Activated T-cell treated with anti-CD3 and anti-CD28 coated beads, Interleukin-2, amount 50 U/mL, for 72 hours (primary cell): ENCODE results near the gene R3HDM1. TPM values are rescaled to one million over a fixed set of nuclear protein-coding genes. Genes with fewer than 3 reads are reported as not detected.
"Not testable (repeated sequence)": the region's sequence is repeated elsewhere in the genome, so short reads cannot be mapped to it uniquely, and the experiment has no call there.

Experiments
- ATAC-seq, 2 donors: fragments of 150-1000 bp; cut with Tn5 transposase; replicated peaks in 1 of 2; 2 replicates each; pipeline ENCODE4 v1.10.0; 2021; ENCODE audit warnings: moderate library complexity in 2 of 2, mild to moderate bottlenecking in 1 of 2
- DNase-seq, 2 donors: peaks; one replicate each; pipeline ENCODE4 v3.0.0; 2021 to 2022; ENCODE audit warnings: mixed read lengths in 1 of 2
- H3K27ac Mint-ChIP-seq: one replicate; pipeline ENCODE4 v1.8.0; 2022; ENCODE audit warnings: mild to moderate bottlenecking, moderate library complexity, mixed read lengths
- H3K27me3 Mint-ChIP-seq: one replicate; pipeline ENCODE4 v1.8.0; 2022; ENCODE audit warnings: low read depth, mixed read lengths
- H3K36me3 Mint-ChIP-seq, 2 donors: one replicate each; pipeline ENCODE4 v1.8.0; 2022; ENCODE audit warnings: mixed read lengths in 2 of 2, mild to moderate bottlenecking in 1 of 2; ENCODE audit not compliant: insufficient read depth in 2 of 2
- H3K4me1 Mint-ChIP-seq: one replicate; pipeline ENCODE4 v1.8.0; 2022; ENCODE audit warnings: low read depth, mixed read lengths
- H3K4me3 Mint-ChIP-seq, 2 donors: one replicate each; pipeline ENCODE4 v1.8.0; 2022; ENCODE audit warnings: mild to moderate bottlenecking in 2 of 2, mixed read lengths in 2 of 2, moderate library complexity in 2 of 2
- H3K9me3 Mint-ChIP-seq, 2 donors: one replicate each; pipeline ENCODE4 v1.8.0; 2022; ENCODE audit warnings: mixed read lengths in 2 of 2
- total RNA-seq, 2 donors: library from RNA; stranded (reverse); gene quantifications; one replicate each; pipeline ENCODE4 v1.2.3, GENCODE V29; 2022

R3HDM1 gene
- total RNA-seq, 2 donors from 2014 or later = 47.7 to 50.4 TPM

DNA sequence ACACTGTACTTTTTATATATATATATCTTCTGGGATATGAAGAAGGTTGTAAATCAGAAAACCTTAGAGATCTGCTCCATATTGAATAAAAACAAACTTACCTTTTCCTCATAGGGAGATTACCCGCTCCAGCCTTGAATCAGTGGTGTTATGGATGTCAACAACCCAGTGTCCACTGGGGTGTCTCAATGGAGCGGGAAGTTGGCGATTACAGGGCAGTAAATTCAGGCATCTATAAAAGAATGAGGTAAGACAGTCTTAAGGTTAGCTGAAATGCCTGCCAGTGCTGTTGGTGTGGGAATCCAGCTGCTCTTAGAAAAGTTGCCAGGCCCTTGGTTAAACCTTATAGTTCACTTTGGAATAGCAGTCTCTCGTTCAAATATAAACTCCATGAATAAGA, 102.3 kb downstream of the R3HDM1 start:
- ATAC-seq = no peak
- H3K36me3 Mint-ChIP-seq = peaks cover 2 to 5% of the 10 kb centered on the region in 2 donors
- peaks cover 12% of the 10 kb centered on the region for H3K4me1 Mint-ChIP-seq
- no peak overlapping the region for H3K4me3 Mint-ChIP-seq
- H3K9me3 Mint-ChIP-seq = no peaks in the 10 kb centered on the region
- no peaks in the 10 kb centered on the region for H3K27me3 Mint-ChIP-seq
- DNase-seq = no peak
- H3K27ac Mint-ChIP-seq = no peak overlapping the region

DNA sequence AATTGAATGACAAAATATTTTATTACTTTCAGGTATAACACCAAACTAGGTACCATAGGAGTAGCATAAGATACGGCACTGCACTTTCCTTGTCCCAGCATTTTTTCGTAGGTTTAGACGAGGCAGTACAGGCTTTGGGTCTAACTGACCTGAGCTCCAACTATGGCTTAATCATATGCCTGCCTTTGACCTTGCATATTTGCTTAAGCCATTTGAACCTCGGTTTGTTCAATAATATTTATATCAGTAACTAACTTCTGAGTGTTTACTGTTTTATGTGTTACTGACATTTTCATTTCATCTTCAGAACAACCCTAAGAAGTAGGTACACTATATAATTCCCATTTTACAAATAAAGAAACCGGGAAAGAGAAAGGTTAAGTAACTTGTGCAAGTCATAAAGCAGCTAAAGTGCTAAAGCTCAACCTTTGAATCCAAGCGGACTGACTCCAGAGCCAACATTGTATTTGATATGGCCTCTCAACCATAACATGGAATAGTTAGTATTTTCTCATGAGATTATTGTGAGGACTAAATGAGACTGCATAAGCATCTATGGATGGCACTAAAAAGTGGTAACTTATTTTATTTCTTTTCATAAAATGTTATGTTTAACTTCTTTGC, 104.0 kb downstream of the R3HDM1 start:
- peaks cover 2 to 5% of the 10 kb centered on the region in 2 donors for H3K36me3 Mint-ChIP-seq
- ATAC-seq = no peak
- no peak overlapping the region for H3K4me3 Mint-ChIP-seq
- no peak for DNase-seq
- H3K27me3 Mint-ChIP-seq = no peaks in the 10 kb centered on the region
- H3K27ac Mint-ChIP-seq = no peak overlapping the region
- no peaks in the 10 kb centered on the region for H3K9me3 Mint-ChIP-seq
- H3K4me1 Mint-ChIP-seq = peaks cover 12% of the 10 kb centered on the region

DNA sequence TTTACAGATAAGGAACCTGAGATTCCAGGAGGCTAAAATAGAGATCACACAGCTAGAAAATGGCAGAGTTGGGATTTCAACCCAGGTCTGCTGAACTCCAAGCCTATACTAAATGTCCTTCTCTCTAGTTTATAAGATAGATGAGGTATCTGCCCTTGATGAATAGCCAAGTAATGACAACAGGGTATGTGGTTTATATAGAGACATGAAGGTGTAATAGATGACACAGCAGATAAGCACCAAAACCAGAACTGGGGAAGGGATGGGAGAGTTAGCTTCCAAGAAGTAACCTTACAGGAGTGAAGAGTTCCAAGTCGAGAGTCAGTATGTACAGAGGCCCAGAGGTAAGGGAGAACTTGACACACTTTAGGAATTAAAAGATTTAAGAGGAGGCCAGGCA, 105.7 kb downstream of the R3HDM1 start:
- DNase-seq = no peak
- Mint-ChIP-seq H3K4me1 (peaks cover 12% of the 10 kb centered on the region), H3K27me3 (no peaks in the 10 kb centered on the region), H3K9me3 (no peaks in the 10 kb centered on the region), H3K27ac (peak overlapping the region; percentile 31), H3K4me3 (no peak overlapping the region), H3K36me3 (peaks cover 2 to 3% of the 10 kb centered on the region in 2 donors)
- peak; percentile 14 to 25 for ATAC-seq

DNA sequence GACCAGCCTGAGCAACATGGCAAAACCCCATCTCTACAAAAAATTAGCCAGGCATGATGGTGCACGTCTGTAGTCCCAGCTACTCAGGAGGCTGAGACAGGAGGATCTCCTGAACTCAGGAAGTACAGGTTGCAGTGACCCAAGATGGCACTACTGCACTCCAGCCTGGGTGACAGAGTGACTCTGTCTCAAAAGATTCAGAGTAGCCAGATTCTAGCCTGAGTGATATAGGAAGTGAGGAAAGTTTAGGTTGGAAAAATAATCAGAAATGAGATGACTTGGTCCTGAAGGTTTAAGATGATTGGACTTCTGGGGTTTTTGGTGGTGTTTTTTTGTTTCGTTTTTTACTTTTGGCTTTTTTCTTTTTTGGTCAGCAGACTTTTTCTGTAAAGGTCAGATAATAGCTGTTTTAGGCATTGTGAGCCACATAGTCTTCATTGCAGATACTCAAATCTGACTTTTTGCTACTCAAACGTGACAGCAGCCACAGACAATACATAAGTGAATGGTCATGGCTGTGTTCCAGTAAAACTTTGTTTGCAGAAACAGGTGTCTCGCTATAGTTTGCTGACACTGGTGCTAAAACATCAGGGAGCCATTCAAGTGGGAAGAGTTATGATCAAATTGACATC, 106.3 kb downstream of the R3HDM1 start:
- H3K9me3 Mint-ChIP-seq = no peaks in the 10 kb centered on the region
- peak; percentile 72 to 91 for ATAC-seq
- no peaks in the 10 kb centered on the region for H3K27me3 Mint-ChIP-seq
- H3K4me1 Mint-ChIP-seq = peaks cover 12% of the 10 kb centered on the region
- H3K27ac Mint-ChIP-seq = peak overlapping the region; percentile 31
- peak overlapping the region in 1 of 2 donors; percentile 14 for H3K4me3 Mint-ChIP-seq
- peak in 1 of 2 donors; percentile 14 for DNase-seq
- peaks cover 2 to 3% of the 10 kb centered on the region in 2 donors for H3K36me3 Mint-ChIP-seq

DNA sequence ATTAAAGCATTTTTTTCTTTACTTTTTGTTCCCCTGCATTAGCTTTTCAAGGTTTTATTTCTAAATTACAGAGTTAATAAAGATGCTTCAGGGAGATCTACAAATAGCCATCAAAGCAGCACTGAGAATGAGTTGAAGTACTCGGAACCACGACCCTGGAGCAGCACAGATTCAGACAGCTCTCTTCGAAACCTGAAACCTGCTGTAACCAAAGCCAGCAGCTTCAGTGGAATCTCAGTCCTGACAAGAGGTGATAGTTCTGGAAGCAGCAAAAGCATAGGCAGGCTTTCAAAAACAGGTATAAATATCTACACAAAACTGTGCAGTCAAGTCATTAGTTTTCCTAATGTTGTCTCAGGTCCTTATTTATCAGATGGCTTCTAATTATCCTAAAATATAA, 107.5 kb downstream of the R3HDM1 start:
- Mint-ChIP-seq H3K36me3 (peaks cover 2 to 3% of the 10 kb centered on the region in 2 donors), H3K4me1 (peaks cover 12% of the 10 kb centered on the region), H3K27ac (no peak overlapping the region), H3K27me3 (no peaks in the 10 kb centered on the region), H3K9me3 (no peaks in the 10 kb centered on the region), H3K4me3 (no peak overlapping the region)
- ATAC-seq (no peak), DNase-seq (no peak)

DNA sequence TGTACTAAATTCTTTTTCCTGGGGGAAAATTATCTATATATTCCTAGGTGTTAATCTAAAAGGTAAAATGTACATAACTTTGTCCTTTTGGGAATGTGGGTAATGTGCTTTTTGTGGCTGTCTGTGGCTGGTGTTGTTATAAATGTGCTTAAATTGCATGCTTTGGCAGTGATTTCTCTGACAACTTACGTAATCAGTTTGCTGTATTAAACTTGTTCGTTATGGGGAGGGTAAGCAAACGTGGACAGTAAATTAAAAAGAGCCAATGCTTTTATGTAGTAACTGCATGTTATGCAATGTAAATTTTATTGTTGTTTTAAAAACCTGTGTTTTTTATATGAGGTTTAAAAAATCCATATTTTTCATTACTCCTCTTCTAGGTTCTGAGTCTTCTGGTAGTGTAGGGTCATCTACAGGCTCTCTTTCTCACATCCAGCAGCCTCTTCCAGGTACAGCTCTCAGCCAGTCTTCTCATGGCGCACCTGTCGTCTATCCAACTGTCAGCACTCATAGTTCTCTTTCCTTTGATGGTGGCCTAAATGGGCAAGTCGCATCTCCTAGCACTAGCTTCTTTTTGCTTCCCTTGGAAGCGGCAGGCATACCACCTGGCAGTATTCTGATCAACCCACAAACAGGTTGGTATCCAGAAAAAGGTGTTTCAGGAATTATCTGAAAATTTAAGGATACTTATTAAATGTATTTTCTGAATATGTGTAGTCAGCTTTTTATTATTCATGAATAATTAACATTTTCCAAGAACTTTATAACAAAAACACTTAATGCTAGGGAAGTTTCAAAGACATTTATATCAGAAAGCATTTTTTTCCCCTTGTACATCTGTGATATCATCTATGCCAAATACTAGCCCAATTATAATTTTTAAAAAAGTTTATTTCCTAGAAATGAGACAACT, 110.1 kb downstream of the R3HDM1 start:
- no peaks in the 10 kb centered on the region for H3K9me3 Mint-ChIP-seq
- peaks cover 4 to 5% of the 10 kb centered on the region in 2 donors for H3K36me3 Mint-ChIP-seq

DNA sequence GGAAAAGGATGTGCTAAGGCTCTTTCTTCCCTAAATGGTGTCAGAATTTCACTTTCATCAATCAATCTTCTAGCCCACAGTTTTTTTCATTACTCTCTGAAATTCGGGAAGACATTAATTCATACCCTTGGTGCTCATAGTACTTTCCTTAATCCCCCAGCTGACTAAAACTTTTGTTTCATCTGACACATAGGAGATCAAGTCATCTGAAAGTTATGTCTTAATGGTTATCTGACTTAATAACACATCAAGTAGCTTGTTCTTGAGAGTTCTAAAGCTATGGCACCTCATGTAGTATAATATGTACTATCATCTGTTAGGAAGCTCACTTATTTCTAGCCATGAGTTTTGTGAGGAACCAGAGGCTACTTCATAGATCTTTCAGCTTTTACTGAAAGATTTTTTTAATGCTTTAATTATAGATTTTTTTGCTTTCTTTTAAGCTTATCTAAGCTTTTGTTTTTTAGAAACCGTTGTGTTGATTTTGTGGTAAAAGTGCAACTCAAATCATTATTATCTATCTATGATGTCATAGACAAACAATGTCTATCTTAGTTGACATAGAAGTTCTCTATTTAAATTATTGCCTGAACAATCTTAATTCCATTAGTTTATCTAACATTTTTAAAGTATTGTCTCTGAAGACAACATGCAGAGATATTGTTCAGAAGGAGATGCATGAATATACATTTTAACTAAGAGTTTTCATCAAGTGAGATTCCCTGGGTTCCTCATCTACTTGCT, 116.7 kb downstream of the R3HDM1 start:
- no peak for ATAC-seq
- Mint-ChIP-seq H3K4me1 (peaks cover 7% of the 10 kb centered on the region), H3K36me3 (peaks cover 2 to 10% of the 10 kb centered on the region in 2 donors)

More for the DNA sequence above, 110.1 kb downstream of the R3HDM1 start:
- H3K4me3 Mint-ChIP-seq = no peak overlapping the region
- no peaks in the 10 kb centered on the region for H3K27me3 Mint-ChIP-seq
- no peak for DNase-seq
- H3K4me1 Mint-ChIP-seq = peaks cover 12% of the 10 kb centered on the region
- no peak overlapping the region for H3K27ac Mint-ChIP-seq
- no peak for ATAC-seq

DNA sequence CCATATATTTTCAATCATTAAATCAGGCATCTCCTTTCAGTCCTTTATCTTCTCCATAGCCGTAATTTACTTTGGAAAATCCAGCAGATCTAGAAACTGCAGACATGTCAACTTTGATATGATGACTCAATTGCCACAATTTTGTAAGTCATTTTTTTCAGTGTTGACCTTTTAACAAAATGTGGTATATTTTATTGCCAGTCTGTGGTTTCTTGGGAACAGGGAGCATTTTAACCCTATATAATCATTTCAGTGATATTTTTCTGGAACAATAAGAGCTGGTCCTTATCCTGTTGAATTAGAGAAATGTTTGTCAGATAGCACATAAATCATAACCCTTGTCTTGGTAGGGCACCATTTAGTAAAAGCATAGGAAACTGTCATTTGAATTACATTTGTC, 119.4 kb downstream of the R3HDM1 start:
- Mint-ChIP-seq H3K4me3 (no peak overlapping the region), H3K27me3 (no peaks in the 10 kb centered on the region), H3K27ac (peak overlapping the region; percentile 24), H3K9me3 (no peaks in the 10 kb centered on the region), H3K36me3 (peaks cover 3 to 29% of the 10 kb centered on the region in 2 donors), H3K4me1 (peaks cover 7% of the 10 kb centered on the region)
- ATAC-seq (no peak), DNase-seq (no peak)

More for the DNA sequence above, 116.7 kb downstream of the R3HDM1 start:
- Mint-ChIP-seq H3K27ac (no peak overlapping the region), H3K27me3 (no peaks in the 10 kb centered on the region), H3K9me3 (no peaks in the 10 kb centered on the region), H3K4me3 (no peak overlapping the region)
- DNase-seq = no peak

DNA sequence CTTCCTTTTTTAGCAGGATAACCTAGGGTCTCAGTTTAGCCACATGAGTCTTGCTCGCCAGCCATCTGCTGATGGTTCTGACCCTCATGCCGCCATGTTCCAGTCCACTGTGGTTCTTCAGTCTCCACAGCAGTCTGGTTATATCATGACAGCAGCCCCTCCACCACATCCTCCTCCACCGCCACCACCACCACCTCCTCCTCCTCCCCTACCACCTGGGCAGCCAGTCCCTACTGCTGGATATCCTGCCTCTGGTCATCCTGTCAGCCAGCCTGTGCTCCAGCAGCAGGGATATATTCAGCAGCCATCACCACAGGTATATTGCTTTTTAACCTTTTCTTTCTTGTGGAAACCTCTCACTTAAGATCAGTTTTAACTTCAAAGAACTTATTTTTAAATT, 120.4 kb downstream of the R3HDM1 start:
- DNase-seq (no peak), ATAC-seq (no peak)
- Mint-ChIP-seq H3K27me3 (no peaks in the 10 kb centered on the region), H3K9me3 (no peaks in the 10 kb centered on the region), H3K36me3 (peaks cover 3 to 33% of the 10 kb centered on the region in 2 donors), H3K27ac (no peak overlapping the region), H3K4me3 (no peak overlapping the region), H3K4me1 (peaks cover 7% of the 10 kb centered on the region)

DNA sequence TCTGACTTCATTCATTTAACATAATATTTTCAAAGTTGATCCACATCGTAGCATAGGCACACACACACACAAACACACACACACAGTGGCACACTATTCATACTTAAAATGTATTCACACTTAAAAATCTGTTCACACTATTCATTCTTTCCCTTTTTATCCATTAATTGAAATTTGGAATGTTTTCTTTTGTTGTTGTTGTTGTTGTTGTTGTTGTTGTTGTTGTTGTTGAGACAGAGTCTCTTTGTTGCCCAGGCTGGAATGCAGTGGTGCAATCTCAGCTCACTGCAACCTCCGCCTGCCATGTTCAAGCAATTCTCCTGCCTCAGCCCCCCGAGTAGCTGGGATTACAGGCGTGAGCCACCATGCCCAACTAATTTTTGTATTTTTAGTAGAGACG, 123.0 kb downstream of the R3HDM1 start:
- H3K4me3 Mint-ChIP-seq, H3K27me3 Mint-ChIP-seq, ATAC-seq, DNase-seq, H3K9me3 Mint-ChIP-seq: not testable (repeated sequence)
- peak overlapping the region; percentile 24 for H3K27ac Mint-ChIP-seq
- H3K4me1 Mint-ChIP-seq = peaks cover 18% of the 10 kb centered on the region
- peaks cover 3 to 33% of the 10 kb centered on the region in 2 donors for H3K36me3 Mint-ChIP-seq

DNA sequence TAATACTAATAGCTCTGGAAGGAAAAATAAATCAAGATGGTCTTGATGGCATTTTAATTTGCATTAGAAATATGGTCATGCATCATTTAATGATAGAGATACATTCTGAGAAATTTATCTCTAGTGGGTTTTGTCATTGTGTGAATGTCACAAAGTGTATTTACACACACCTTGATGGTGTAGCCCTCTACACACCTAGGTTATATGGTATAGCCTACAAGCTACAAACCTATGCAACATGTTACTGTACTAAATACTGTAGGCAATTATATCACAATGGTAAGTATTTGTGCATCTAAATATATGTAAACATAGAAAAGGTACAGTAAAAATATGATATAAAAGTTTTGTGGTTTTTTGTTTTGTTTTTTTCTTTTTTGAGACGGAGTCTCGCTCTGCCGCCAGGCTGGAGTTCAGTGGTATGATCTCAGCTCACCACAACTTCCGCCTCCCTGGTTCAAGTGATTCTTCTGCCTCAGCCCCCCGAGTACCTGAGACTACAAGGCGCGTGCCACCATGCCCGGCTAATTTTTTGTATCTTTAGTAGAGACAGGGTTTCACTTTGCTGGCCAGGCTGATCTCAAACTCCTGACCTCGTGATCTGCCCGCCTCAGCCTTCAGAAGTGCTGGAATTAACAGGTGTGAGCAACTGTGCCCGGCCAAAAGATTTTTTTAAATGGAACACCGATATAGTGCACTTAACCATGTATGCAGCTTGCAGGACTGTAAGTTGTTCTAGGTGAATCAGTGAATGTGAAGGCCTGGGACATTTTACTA, 126.7 kb downstream of the R3HDM1 start:
- DNase-seq (peak; percentile 45 to 60), ATAC-seq (peak; percentile 59)
- peak overlapping the region; percentile 70 to 75 for H3K4me3 Mint-ChIP-seq
- no peaks in the 10 kb centered on the region for H3K27me3 Mint-ChIP-seq
- peaks cover 38% of the 10 kb centered on the region for H3K4me1 Mint-ChIP-seq
- peak overlapping the region; percentile 54 for H3K27ac Mint-ChIP-seq
- H3K9me3 Mint-ChIP-seq = no peaks in the 10 kb centered on the region
- peaks cover 7 to 30% of the 10 kb centered on the region in 2 donors for H3K36me3 Mint-ChIP-seq

DNA sequence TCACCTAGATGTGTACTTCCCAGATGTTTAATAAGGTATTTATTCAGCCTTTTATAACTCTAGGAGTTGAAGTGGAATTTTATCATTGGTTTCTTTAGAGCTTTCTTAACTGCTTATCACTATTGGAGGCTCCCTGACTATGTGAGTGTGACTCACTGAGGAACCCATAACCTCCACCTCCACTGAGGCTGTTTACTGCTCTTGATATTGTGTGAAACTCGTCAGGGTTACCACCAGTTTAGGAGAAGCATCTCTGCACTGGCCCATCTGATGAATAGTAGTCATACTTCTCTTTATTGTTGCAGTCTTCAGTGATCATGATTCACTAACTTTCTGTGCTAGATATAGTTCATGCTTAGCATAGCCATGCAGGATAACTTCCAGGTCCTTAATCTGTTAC, 130.8 kb downstream of the R3HDM1 start:
- Mint-ChIP-seq H3K36me3 (peaks cover 4 to 12% of the 10 kb centered on the region in 2 donors), H3K4me1 (peaks cover 61% of the 10 kb centered on the region), H3K9me3 (no peaks in the 10 kb centered on the region), H3K4me3 (no peak overlapping the region), H3K27me3 (no peaks in the 10 kb centered on the region), H3K27ac (no peak overlapping the region)
- peak; percentile 31 to 42 for DNase-seq
- ATAC-seq = peak; percentile 81 to 82
